Stimulated activated CD8-positive, alpha-beta memory T cell treated with anti-CD3 and anti-CD28 coated beads, Interleukin-12 subunit alpha, Interleukin-12 subunit beta, amount 100 ng/mL, for 24 hours (primary cell): ENCODE data around the gene PLA1A.

Source experiments
- DNase-seq: peaks from one replicate; pipeline ENCODE4 v3.0.0-alpha.2; 2020; ENCODE audit errors: extremely low read depth

The PLA1A gene

GRCh38 chr3:119636891-119637611 lies 39.4 kb downstream of the PLA1A start:
- DNase-seq, result no peak

GRCh38 chr3:119637679-119638477 lies 40.2 kb downstream of the PLA1A start:
- DNase-seq, result no peak

DNA sequence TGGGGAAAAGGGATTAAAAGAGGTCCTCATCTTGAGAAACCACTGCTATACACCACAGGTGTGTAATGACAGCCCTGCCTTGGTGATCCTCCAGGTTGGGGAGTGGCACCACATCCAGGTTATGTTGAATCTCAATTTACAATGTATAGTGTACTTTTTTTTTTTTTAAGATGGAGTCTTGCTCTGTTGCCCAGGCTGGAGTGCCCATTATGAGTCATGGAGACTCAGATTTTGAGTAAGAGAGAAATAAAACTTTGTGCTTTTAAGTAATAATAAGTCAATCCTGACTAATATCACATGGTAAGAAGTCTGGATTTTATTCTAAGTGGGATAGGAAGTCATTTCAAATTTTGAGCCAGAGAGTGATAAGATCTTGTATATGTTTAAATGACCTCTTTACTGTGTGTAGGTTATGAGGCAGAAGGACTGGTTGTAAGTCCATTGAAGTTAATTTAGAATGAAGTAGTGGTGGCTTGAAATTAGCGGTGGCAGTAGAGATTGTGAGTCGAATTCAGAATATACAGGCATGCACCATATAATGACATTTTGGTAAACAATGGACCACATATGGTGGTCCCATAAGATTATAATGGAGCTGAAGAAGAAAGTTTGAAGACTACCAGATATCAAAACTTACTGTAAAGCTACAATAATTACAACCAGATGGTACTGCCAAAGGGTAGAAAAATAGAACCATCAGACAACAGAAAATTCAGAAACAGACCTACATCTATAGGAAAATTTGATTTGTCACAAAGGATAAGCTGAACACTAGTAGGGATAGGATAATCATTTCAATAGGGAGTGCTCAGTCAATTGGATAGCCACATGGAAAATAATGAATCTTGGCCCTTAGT lies 42.0 kb downstream of the PLA1A start:
- DNase-seq, result no peak

DNA sequence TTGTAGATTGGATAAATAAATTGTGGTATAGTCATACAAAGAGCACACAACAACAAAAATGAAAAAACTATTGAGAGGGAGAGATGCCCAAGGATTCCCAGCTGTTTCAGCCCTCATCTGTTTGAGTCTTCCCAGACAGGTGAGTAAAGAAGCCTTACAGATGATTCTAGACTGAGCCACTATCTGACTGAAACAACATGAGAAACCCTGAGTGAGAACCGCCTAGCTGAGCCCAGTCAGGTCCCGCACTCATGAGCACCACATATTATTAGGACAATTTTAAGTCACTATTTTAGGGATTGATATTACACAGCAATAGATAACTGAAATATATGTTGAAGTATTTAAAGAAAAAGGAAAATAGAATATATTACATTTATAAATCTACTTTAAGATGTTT lies 43.7 kb downstream of the PLA1A start:
- no peak for DNase-seq

DNA sequence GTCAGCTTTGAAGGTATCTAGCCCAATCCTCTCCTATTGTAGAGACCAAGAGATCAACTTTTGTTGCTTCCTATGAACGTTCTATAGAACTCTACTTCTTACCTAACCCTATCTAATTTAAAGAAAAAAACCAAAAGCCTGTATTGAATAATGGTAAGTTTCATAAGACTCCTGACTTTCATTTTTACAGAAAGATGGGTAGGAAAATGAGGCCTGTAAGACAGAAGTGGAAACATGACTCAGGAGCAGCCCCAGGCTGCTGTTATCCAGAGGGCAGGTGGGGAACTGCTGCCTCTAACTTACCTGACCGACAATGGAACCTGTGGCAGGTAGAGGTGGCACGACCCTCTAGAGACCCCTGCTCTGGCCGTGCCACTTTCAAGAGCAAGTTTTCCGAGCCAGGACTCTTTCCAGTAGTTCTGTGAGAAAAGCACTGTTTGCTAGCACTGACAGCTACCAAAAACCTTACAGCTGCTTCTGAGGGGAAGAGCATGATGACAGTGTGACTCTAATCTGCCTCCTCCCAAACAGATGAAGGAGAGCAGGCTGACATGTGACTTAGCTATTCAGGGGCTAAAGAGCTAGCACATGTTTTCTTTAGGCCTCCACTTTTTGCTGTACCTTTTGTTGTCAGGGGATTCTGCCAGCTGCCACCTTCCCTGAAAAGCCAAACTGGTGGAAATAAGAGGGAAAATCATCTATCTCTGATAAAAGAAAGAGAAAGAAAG lies 45.2 kb downstream of the PLA1A start:
- no peak for DNase-seq

- no peak for DNase-seq
Measured at GRCh38 chr3:119643528-119643927, 45.8 kb downstream of the PLA1A start.

DNA sequence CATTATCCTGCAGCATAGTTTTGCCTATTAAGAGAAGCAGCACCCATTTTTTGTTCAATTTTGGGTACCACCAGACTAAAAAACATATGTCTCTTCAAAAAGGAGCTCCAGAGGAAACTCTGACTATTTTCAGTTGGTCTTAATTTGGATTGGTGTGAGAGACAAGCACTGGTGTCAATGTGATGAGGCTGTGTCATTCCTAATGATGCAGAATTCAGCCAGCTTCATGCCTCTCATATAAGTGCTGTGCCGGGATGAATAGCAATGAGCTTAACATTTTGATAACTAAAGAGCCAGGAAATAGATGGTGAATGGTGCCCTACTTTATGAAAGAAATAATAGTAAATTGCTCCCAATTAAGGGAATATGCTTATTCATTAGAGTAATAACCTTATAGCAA lies 46.8 kb downstream of the PLA1A start:
- DNase-seq, result no peak

DNA sequence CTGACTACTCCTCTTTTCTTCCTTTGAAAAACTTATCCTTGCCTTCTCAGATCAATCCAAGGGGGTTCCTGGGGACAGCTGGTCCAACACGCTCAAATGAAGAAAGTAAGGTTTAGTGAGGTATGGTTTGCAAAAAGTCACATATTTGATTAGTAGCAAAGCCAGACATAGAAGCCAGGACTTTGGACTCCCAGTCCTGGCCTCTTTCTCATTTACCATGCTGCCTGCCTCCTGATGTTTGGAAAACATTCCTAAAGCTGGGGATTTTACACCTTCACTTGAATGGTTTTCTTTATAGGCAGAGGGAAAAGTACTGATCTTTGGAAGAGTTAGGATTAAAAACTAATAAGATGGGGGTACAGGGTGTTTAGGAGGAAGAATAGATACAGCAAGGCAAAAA lies 48.1 kb downstream of the PLA1A start:
- DNase-seq, result no peak

DNA sequence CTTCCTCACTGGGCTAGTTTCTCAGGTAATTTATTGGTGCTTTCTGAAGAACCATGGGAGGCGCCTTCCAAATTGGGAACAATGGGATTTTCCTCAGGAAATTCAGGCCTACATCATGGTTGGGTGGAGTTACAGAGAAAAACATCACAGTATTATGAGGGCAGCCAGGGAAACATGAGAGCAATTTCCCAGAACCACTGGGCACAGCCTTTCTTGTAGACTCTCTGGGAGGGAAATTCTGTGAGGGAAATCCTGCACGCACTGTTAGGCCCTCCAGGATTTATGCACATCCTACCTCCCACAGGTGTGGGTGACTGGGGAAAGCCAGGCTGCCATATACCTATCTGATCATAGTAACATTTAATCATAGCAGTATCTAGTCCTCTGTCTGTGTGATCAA lies 49.5 kb downstream of the PLA1A start:
- DNase-seq, result no peak

DNA sequence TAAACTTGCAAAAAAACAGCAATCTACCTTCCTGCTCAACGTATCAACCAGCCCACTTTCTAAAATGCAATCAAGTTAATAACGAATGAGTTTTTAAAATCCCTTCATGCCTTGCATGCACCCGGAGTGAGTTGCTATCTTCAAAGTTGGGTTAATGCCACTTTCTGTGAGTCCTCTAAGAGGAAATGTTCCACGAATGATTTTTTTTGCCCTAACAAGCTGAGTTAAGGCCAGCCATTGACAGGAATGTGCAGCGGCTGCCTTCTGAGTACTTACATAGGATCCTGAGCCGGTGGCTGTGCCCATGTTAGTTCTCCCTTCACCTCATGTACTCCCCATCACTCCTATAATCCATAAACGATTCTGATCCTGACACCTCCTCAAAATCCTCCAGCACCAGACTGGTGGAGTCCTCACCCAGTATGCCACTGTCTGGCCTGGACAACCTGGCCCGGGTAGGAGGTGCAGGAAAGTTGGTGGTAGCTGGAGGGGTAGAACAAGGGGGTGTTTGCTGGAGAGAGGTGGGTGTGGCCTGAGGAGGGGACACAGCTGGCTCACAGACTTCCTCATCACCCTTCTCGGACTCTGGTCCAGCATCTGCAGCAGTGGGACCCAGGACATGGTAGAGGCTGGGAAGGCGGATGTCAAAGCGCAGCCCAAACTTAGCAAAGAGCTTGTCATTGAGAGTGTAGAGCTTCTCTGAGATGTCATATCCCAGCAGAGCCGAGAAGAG lies 50.3 kb downstream of the PLA1A start:
- DNase-seq, result no peak

DNA sequence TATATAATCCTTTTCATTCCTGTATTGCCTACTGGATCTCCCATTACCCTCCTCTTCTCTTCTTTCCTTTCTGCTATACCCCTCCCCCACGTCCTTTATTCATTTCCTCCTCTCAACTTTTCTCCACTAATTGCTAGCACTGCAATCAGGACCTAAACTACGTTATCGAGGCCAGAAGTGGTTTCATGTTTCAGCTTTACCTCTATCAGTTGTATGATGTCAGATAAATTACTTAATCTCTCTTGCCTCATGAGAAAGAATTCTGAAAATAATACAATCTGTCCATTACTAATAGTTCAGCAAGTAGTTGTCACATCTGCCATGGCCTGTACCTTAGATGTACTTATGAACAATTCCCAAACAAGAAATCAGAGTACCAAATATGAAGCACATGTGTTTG lies 52.1 kb downstream of the PLA1A start:
- no peak for DNase-seq

DNA sequence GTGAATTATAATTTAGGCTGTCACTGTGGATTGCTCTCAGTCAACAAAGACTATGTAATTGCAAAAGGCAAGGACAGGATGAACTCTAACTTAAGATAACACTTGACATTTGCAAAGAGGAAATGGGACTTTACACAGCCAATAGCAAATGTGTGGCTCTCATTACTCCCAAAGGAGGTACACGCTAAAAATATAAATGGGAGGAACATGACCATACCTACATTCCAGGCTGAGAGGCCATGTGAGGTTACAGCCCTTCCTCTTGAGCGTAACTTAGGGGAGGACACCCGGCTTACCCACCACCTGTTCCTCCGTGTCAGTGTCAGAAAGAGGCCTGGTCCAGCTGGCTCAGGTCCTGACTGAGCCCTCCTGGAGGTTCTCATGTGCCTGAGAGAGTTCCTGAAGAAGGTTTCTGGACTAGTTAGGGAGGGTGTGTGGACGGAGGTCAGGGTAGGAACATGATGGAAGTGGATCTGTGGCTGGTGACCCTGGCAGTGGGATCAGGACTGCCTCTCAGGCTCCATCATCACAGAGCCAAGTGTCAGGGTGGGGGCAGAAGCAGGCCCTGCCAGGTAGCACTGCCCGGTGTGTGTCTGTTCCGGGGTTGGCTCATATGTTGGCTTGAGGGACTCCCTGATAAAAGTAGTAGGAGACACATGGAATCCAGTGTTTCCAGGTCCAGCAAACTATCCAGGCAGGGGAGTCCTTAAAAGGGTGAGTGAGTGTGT lies 54.8 kb downstream of the PLA1A start:
- no peak for DNase-seq

GRCh38 chr3:119653876-119654275 lies 56.2 kb downstream of the PLA1A start:
- no peak for DNase-seq

DNA sequence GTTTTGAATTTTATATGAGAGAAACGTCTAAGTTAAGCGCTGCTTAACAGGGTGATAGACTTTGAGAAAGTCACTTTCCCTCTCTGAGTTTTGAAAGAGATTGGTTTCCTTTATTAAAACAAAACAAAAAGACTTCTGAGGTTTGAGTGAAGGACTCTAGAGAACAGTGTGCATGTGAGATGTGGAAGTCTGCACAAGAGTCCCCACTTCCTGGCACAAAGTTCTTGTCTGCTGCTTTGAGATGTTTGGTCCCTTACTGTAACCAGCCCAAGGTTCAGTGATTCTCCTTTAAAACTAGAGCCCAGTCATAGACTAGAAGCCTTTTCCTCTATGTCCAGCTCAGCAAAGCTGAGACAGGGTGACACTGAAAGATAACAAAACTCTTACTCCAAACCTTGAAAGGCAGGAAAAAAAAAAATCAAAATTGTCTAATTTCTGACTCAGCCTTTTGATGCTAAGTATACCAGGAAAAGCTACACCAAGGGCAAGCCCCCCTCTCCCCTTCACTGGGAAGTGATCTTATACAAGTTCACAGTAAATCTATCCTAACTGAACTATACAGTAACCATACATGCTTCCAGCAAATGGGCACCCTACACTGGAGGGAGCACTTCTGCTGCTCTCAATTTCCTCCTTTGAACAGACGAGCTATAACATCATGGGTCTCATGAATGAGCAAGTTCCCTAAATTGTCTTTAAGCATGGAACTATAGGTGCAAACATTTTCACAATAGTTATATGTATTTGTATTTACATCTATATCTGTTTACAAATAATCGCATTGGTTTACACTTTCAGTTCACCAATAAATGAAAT lies 60.4 kb downstream of the PLA1A start:
- no peak for DNase-seq

GRCh38 chr3:119658994-119659393 lies 61.3 kb downstream of the PLA1A start:
- no peak for DNase-seq

DNA sequence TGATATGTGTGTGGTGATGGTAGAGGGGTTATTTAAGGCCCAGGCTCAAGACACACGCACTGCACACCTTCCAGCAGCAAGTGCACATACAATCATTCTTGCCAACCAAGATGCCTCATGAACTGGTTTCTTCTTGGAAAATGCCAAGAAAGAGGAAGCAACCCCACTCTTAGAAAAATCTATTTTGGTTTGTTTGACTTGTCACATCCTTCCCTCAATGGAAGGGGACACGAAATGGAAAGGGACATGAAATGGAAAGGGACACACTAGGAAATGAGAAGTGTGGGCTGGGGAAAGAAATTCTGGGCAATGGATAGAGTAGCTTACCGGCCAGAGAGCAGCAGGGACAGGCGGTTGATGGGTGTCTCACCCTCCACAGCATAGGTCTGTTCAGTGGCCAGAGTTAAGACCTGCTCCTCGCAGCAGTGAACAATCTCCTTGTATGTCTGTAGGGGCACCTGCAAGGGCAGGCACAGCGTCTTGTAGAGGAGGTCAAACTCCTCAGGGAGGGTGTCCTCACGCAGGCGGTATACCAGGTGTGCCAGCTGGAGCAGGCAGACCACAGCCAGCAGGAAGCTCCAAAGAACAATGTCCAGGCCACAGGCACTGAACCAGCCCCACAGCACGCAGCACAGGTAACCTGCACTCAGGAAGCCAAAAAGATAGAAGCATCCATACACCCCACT lies 62.1 kb downstream of the PLA1A start:
- DNase-seq, result no peak

DNA sequence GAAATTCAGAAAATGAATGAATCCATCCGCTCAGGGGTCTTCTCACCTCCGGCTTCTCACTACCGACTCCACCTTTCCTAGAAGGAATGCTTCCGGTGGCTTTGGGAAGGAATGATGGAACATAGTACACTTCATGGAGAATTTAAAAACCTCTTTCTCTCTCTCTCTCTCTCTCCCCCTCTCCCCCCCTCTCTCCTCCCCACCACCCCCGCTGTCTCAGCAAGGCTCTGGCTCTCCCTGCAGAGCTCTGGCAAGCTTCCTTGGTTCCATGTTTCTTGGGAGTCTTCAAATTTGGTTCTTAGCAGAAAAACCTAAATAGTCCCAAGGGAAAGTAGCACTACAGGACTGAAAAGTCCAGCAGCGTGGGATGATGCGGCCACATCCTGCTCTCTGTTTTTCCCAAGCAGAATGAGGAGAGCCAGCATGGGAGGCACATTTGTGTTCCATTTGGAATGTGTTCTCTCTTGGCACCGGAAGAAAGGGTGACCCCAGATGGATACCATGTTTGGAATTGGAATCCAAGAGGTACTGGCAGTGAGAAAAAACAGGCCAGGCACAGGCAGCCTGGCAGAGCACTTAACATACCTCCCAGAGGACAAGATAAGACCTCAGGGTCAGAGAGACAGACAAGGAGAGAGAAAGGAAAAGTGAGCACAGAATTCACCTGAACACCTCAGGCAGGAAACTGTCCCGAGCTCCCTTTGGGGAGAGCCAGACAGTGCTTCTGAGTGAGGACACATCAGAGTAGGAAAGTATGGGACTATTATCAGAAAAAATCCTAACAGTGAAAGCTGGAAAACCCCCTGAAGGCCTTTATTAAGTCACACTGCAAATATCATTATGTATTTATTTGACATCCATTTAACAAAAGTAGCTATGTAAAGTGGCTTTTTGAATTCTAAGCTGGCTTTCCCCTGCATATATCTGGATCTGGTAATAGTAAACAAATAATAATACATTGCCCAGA lies 63.1 kb downstream of the PLA1A start, which contains the start of gene POPDC2:
Gene POPDC2 (minus strand): TSS at position 116 of the 967 bp plus-strand sequence. CDS start 166 bp downstream, outside the sequence.
- no peak for DNase-seq
